Stimulated activated CD8-positive, alpha-beta memory T cell treated with anti-CD3 and anti-CD28 coated beads, Interleukin-15, amount 100 ng/mL, for 48 hours (primary cell): ENCODE measurements around the gene STAP1.
"Not testable (repeated sequence)": the region's sequence is repeated elsewhere in the genome, so short reads cannot be mapped to it uniquely, and the experiment has no call there.

Experiments
- DNase-seq, 2 donors: peaks; one replicate each; pipeline ENCODE4 v3.0.0-alpha.2; 2020; ENCODE audit warnings: low read depth in 2 of 2

Gene STAP1, protein sequence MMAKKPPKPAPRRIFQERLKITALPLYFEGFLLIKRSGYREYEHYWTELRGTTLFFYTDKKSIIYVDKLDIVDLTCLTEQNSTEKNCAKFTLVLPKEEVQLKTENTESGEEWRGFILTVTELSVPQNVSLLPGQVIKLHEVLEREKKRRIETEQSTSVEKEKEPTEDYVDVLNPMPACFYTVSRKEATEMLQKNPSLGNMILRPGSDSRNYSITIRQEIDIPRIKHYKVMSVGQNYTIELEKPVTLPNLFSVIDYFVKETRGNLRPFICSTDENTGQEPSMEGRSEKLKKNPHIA

DNA sequence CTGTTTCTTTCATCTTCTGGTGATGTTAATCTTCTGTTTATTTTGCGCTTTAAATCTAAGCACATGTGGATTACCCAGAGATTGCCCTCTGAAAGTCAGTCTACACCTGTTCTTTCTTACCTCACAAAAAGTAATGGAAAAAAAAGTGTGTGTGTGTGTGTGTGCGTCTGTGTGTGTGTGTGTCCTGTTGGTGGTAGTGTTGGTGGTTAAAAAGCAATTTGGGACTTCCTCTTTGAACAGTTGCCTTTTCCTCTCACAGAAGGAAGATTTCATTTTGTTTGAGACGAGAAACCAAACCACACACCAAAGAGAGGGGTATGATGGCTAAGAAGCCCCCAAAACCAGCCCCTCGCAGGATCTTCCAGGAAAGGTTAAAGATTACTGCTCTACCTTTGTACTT, at the start of gene STAP1:
Gene STAP1 (plus strand): TSS at position 235 of the 400 bp plus-strand sequence. CDS start 83 bp downstream, at position 318.
- no peak for DNase-seq

DNA sequence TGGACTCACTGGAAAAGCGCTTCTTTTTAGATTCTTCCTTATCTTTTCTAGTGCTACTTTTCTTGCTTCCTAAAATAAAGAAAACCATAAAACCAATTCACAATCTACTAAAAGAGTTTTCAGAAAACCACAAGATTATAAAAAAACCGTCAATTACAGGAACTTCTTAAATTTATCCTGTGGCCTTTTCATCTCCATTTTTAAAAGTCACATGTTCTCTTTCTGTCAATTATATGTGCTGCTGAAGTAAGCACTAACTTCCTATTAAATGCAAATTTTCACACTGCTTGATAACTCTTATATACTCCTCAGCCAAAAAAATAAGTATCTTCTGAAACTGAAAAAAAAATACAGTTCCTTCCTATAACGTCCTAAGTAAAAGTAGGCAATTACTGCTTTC, 46.0 kb upstream of the STAP1 start:
- no peak for DNase-seq

DNA sequence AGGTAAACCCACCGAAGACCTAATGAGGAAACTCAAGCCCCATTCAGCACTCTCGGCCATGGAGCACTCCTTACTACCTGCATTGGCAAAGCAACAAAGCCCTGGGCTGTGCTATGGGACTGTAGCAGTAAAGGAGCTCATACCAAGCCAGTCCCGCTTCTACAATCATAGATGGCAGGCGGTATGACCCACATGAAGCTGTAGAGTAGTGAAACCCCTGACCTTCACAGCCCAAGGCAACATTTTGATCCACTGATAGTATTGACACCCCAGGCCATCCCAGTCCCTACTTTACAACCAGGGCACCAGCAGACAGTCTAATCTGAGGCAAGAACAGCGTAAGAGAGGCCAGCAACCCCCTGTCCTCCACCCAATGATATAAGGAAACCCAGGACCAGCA, 38.4 kb upstream of the STAP1 start:
- no peak for DNase-seq

DNA sequence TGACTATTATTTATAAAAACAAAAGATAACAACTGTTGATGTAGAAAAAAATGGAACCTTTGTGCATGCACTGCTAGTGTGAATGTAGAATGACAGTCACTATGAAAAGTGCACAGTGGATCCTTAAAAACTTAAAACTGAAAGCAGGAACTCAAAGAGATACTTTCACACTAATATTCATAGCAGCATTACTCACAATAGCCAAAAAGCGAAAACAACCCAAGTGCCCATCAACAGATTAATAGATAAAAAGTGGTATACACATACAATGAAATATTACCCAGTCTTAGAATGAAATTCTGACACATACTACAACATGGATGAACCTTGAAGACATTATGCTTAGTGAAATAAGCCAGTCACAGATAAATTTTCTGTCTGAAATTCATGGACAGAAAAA, 37.0 kb upstream of the STAP1 start:
- DNase-seq = no peak

DNA sequence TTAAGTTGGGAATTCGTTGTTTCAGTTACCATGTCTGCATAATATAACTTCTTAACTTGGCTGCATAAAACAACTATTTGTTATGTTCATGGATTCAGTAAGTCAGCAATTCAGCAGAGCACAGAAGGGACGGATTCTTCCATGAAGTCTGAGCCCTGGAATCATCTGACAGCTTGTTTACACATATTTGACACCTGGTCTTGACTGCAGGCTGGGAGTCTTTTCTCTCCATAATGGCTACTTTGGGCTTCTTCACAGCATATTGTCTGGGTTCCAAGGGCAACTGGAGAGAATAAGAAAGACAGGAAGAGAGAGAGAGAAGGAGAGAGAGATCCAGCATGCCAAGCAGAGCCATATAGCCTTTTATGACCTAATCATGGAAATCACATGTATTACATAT, 36.3 kb upstream of the STAP1 start:
- no peak for DNase-seq

DNA sequence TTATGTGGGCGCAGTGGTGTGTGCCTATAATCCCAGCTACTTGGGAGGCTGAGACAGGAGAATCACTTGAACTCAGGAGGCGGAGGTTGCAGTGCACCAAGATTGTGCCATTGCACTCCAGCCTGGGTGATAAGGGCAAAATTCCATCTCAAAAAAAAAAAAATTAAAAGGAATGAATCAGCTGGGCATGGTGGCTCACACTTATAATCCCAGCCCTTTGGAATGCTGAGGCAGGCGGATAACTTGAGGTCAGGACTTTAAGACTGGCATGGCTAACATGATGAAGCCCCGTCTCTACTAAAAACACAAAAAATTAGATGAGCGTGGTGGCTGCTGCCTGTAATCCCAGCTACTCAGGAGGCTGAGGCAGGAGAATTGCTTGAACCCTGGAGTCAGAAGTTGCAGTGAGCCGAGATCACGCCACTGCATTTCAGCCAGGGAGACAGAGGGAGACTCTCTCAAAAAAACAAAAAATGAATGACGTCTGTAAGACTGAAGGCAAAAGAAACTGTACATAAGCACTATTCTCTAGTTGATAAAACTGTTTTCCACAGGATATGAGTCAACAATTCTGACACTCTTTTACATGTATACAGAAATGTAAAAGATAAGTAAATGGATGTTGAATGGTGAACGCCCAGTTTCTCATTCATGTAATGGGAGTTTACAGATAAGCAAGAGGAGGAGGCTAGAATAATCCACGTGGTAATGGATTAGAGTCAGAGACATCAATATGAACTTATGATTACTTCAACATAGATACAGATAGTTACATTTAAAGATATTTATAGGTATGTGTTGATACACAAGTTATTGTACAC, 35.5 kb upstream of the STAP1 start:
- DNase-seq = no peak

DNA sequence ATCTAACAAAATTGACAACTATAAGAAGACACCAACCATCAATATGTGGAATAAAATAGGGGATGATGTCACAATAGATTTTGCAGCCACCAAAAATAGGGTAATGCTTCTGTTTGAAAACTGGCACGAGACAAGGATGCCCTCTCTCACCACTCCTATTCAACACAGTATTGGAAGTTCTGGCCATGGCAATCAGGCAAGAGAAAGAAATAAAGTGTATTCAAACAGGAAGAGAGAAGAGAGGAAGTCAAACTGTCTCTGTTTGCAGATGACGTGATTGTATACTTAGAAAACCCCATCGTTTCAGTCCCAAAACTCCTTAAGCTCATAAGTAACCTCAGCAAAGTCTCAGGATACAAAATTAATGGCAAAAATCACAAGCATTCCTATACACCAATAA, 34.4 kb upstream of the STAP1 start:
- DNase-seq = not testable (repeated sequence)

DNA sequence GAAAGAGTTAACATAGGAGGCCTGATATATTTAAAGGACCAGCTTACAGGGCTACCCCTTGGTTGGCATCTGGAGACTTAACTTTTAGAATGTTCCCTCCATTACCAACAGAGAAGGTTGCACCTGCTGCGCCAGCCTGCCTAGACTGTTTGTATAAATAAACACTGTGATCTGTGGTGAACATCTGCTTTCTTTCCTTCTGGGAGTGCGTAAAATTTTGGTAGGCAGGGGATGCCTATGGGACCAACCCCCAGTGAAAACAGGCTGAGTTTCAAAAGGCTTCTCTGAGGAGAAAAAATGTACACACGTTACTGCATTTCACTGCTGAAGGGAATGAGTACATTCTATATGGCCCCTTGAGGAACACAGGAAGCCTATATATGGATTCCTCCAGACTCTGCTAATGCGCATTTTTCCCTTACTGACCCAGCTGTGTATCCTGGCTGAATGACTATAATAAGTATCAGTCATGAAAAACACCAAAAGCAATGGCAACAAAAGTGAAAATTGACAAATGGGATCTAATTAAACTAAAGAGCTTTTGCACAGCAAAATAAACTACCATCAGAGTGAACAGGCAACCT, 27.1 kb upstream of the STAP1 start:
- no peak for DNase-seq

DNA sequence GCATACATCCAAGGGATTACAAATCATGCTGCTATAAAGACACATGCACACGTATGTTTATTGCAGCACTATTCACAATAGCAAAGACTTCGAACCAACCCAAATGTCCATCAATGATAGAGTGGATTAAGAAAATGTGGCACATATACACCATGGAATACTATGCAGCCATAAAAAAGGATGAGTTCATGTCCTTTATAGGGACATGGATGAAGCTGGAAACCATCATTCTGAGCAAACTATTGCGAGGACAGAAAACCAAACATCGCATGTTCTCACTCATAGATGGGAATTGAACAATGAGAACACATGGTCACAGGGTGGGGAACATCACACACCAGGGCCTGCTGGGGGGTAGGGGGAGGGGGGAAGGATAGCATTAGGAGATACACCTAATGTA, 26.1 kb upstream of the STAP1 start:
- not testable (repeated sequence) for DNase-seq

DNA sequence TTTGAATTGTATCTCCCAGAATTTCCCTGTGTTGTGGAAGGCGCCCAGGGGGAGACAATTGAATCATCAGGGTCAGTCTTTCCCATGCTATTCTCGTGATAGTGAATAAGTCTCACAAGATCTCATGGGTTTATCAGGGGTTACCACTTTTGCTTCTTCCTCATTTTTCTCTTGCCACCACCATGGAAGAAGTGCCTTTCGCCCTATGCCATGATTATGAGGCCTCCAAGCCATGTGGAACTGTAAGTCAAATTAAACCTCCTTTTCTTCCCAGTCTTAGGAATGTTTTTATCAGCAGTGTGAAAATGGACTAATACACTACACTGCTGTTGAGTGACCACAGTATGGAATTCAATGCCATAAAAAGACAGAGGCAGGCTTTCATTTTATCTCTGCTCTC, 25.4 kb upstream of the STAP1 start:
- DNase-seq = no peak

DNA sequence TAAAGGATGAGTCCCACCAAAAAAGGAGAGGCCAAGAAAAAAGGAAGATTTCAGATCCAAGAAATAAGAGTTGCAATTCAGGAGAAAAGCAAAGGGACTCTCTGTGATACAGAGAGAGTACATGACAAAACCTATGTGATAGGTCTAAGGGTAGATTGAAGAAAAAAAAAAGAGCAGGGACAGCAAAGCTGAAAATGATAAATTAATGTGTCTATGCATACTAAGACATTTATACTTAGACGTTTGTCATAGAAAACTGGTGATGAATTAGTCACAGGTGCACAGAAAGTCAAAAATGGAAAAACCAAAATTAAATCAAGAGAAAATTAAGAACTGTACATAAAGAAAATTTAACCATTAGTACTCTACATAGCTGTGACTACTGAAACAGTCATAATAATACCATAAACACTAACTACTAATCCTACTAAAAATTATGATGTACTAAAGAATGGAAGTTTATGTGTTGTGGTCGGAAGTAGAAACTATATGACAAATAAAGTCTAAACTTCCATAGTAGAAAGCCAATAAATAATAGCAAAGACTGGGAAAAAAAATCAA, 23.2 kb upstream of the STAP1 start:
- DNase-seq = no peak

DNA sequence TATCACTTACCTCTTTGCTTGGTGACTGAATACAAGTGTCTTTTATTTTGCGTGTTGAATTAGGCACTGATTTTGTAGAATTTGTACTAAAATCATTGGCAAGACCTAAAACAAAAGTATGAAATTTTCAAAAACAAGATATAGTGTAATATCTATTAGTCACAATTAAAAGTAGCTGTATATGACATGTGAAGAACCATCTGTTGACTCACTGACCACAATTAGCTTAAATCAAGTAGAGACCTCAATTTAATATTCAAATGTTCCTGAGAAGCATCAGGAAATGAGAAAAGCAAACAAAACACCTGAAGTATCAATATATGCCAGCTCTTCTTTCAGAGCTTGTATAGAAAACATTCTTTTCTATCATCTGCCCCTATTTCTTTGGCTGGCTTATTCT, 18.7 kb upstream of the STAP1 start:
- DNase-seq = no peak

DNA sequence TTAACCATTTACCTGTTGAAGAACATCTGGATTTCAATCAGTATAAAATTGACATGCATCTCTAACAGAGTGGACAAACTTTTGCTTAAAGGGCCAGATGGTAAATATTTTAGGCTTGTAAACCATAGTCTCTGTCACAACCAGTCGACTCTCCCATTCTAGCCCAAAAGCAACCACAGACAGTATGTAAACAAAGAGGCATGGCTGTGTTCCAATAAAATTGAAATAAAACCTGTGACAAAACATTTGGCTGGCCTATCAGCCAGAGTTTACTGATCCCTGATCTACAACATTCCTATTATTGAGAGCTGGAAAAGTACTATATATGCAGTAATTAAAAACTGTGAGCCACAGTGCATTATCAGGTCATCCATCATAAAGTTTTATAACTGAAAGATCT, 16.5 kb upstream of the STAP1 start:
- no peak for DNase-seq

DNA sequence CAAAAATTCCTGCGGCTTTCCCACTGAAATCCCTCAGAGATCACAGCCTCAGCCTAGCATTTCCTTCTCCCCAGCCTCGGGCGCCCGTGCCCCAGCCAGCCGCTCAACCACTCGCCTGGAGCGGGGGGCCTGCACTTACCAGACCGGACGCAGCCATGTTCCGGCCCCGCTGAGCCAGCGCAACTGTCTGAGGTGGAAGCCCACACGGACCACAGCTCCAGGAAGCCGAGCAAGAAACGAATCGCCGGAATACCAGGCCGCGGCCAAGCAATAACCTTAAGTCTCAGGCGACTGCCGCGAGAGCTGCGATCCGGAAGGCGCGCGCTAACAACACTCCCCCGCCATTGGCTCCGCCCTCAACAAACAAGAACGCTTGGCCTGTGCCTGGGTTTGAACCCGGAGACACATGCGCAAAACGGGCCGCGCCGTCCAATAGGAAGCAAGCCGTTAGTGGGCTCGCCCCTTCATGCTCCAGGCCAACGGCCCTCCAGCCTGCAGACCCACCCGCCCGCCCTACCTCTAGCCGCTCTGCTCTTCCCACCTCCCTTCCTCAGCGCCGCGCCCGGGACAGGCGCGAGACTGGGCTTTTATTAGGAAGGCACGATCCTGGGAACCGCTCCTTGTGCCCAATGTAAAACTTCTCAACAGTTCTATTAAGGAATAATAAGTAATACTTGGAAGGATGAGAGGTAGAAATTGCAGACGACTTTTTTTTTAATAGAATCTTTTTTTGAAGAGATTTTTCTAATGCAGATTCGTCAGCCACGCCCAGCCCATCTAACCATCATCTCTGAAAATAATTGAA, 13.1 kb upstream of the STAP1 start, which contains the start of gene CENPC:
Gene CENPC (minus strand): TSS at position 305 of the 805 bp plus-strand sequence. CDS start 148 bp downstream, at position 157.
- DNase-seq = peak; percentile 93

DNA sequence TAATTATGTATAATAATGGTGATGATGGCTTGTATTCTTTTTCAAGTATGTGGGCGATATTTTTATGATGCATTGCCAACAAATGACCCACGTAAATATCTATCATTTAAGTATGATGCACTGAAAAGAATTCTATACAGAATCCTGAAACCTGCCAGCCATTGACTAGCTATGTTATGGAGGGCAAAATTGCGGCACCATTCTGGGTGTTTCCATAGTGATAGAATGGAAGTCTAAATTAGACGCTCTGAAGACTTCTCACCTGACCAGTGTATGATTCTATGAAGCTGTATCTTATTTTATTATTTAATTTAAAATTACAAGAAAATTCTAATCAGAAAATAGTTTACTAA, 12.5 kb upstream of the STAP1 start:
- DNase-seq = no peak

DNA sequence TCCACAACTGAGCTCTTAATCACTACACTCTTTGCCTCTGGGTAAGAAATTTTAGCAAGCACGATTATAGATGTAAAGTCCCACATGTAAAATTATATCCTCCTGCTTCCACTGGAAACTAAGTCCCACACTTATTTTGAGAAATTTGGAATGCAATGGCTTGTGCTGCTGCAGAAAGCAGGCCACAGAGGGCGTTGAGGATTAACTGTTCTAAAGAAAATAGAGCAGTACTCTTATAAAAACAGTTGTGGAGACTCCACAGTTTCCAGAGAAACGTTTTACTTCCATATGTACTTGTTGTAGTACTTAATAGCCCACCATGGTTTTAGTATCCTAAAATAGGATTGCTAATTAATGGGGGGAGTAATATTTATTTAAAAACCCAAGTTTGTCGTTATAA, 11.6 kb upstream of the STAP1 start:
- DNase-seq = no peak

DNA sequence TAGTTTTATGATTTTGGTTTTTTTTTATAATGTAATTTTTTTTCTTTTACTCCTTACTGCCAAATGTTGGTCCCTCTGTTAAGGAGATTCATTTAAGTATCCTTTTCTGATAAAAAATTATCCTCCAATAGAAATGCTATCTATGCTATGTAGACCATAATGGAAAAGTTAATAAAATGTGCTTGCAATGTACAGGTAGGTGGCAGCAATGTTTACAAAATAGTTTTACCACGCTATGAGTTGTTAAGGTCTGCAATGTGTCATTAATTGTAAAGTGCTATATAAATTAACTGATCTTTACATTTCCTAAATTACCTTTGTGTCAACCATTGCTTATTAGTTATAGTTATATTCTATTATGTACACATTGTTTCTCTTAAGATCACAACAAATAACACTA, 9.4 kb upstream of the STAP1 start:
- DNase-seq = no peak

DNA sequence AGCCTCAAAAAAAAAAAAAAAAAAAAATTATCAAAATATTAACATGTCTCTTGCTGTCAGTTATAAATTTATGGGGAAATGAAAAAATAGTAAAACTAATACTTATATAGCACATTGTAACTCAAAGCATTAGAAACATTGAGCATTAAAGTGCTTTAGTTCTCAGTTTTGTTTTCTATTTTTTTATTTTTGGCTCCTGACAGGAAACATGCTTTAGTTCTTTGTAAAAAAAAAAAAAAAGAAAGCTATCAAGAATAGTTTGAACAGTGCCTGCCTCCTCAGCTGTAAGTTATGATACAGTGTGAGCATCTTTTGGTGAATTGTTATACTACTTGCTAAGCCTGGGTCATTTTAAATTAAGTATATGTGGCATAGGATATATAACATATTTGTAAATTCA, 8.1 kb upstream of the STAP1 start:
- no peak for DNase-seq

DNA sequence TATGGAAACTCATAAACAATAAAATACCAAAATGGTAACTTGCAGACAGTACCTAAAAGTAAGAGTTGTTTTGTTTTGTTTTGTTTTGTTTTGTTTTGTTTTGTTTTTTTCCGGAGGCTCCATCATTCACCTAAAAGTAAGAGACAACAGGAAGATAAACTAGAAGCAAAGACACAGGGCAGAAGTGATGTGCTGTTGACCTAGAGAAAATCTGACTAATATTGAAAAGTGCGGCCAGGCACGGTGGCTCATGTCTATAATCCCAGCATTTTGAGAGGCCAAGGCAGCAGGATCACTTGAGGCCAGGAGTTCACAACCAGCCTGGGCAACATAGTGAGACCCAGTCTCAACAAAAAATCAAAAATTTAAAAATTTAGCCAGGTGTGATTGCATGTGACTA, 7.7 kb upstream of the STAP1 start:
- DNase-seq = no peak

DNA sequence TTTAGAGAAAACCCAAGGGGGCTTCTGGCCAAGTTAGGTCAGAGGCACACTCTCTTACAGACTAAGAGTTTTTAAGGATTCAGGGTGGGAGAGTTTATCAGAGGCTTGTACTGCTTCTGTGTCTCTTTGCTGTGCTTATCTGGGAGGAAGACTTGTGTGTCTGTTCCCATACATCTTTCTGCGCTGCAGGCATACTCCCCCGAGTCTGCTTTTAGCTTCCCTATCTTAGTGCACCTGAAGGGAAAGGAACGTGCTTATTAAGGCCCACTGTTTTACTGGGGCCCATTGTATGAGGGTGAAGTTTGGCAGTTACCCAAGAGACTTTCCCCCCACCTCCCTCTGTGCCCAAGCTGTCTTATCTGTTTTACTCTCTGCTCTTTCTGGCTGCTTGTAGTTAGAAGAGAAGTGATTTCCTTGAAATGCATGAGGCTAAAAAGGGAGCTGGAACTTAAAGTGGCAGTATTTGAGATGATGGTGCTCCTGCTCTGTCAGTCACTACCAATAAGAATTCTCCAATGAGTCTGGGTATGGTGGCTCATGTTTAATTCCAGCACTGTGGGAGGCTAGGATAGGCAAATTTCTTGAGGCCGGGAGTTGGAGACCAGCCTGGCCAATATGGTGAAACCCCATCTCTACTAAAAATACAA, 6.3 kb upstream of the STAP1 start:
- DNase-seq = not testable (repeated sequence)

DNA sequence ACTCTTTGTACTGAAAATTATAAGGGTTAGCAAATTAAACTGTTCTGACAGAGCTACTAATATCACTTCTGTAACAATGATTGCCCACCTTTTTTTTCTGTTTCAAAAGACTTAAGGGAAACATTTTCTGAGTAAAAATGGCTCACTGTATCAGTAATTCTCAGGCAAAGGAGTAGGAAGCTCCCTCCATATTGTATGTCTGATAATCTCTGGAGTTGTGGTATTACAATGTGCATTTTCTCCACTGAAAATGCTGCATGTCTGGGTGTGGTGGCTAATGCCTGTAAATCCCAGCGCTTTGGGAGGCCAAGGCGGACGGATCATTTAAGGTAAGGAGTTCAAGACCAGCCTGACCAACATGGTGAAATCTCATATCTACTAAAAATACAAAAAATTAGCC, 4.4 kb upstream of the STAP1 start:
- DNase-seq = no peak
